ENCODE results near the gene FAM174C.
A peak's percentile ranks its signal among the peaks of the same experiment; 100 is the strongest.

FAM174C gene

GRCh38 chr19:1252221-1252820 lies 23.0 kb upstream of the FAM174C start (continued):
- TF ChIP-seq HOXC10 (CRISPR knock-in tag; IDR thresholded peaks at IDR 0.05) (no peak), ZNF10 (tag by site-specific recombination; IDR thresholded peaks at IDR 0.05) (0 out of 2 replicates have a peak, but pooled peaks have one; percentile 7), ZNF747 (tag by site-specific recombination; IDR thresholded peaks at IDR 0.05) (no peak), SCRT1 (tag by site-specific recombination; IDR thresholded peaks at IDR 0.05; ENCODE audit: borderline replicate concordance) (no peak), ZFP37 (tag by site-specific recombination; IDR thresholded peaks at IDR 0.05) (no peak), ZNF391 (tag by site-specific recombination; IDR thresholded peaks at IDR 0.05; ENCODE audit: borderline replicate concordance, low read depth) (no peak), ZBTB11 (tag by site-specific recombination; conservative IDR thresholded peaks at IDR 0.05; ENCODE audit: low read depth) (no peak), ZNF335 (tag by site-specific recombination; conservative IDR thresholded peaks at IDR 0.05) (0 out of 2 replicates have a peak, but pooled peaks have one; percentile 20), ZBTB20 (tag by site-specific recombination; IDR thresholded peaks at IDR 0.05) (peak; percentile 67; the same call in 1 of the 2 replicates), OVOL3 (tag by site-specific recombination; IDR thresholded peaks at IDR 0.05) (no peak), ZNF324 (tag by site-specific recombination; IDR thresholded peaks at IDR 0.05) (no peak), ZNF354C (tag by site-specific recombination; IDR thresholded peaks at IDR 0.05; ENCODE audit: borderline replicate concordance, low read depth) (no peak), ZBTB17 (tag by site-specific recombination; IDR thresholded peaks at IDR 0.05) (no peak), ZNF274 (IDR thresholded peaks at IDR 0.05; ENCODE audit: low read length) (no peak), ZNF274 (tag by site-specific recombination; IDR thresholded peaks at IDR 0.05; ENCODE audit: borderline replicate concordance) (no peak), ZNF76 (tag by site-specific recombination; IDR thresholded peaks at IDR 0.05; ENCODE audit: borderline replicate concordance, low read depth) (0 out of 2 replicates have a peak, but pooled peaks have one; percentile 72), ZNF350 (tag by site-specific recombination; IDR thresholded peaks at IDR 0.05) (no peak), ZNF785 (tag by site-specific recombination; IDR thresholded peaks at IDR 0.05) (no peak), ZNF621 (tag by site-specific recombination; IDR thresholded peaks at IDR 0.05) (no peak), WT1 (tag by site-specific recombination; IDR thresholded peaks at IDR 0.05) (peak; percentile 43), ZXDB (tag by site-specific recombination; IDR thresholded peaks at IDR 0.05) (peak; percentile 26; the same call in 1 of the 2 replicates), ZSCAN30 (tag by site-specific recombination; IDR thresholded peaks at IDR 0.05) (no peak), KLF1 (tag by site-specific recombination; IDR thresholded peaks at IDR 0.05) (no peak; the same call in 1 of the 2 replicates), ZNF473 (tag by site-specific recombination; IDR thresholded peaks at IDR 0.05) (no peak)
- TF ChIP-seq, protein P1, sequence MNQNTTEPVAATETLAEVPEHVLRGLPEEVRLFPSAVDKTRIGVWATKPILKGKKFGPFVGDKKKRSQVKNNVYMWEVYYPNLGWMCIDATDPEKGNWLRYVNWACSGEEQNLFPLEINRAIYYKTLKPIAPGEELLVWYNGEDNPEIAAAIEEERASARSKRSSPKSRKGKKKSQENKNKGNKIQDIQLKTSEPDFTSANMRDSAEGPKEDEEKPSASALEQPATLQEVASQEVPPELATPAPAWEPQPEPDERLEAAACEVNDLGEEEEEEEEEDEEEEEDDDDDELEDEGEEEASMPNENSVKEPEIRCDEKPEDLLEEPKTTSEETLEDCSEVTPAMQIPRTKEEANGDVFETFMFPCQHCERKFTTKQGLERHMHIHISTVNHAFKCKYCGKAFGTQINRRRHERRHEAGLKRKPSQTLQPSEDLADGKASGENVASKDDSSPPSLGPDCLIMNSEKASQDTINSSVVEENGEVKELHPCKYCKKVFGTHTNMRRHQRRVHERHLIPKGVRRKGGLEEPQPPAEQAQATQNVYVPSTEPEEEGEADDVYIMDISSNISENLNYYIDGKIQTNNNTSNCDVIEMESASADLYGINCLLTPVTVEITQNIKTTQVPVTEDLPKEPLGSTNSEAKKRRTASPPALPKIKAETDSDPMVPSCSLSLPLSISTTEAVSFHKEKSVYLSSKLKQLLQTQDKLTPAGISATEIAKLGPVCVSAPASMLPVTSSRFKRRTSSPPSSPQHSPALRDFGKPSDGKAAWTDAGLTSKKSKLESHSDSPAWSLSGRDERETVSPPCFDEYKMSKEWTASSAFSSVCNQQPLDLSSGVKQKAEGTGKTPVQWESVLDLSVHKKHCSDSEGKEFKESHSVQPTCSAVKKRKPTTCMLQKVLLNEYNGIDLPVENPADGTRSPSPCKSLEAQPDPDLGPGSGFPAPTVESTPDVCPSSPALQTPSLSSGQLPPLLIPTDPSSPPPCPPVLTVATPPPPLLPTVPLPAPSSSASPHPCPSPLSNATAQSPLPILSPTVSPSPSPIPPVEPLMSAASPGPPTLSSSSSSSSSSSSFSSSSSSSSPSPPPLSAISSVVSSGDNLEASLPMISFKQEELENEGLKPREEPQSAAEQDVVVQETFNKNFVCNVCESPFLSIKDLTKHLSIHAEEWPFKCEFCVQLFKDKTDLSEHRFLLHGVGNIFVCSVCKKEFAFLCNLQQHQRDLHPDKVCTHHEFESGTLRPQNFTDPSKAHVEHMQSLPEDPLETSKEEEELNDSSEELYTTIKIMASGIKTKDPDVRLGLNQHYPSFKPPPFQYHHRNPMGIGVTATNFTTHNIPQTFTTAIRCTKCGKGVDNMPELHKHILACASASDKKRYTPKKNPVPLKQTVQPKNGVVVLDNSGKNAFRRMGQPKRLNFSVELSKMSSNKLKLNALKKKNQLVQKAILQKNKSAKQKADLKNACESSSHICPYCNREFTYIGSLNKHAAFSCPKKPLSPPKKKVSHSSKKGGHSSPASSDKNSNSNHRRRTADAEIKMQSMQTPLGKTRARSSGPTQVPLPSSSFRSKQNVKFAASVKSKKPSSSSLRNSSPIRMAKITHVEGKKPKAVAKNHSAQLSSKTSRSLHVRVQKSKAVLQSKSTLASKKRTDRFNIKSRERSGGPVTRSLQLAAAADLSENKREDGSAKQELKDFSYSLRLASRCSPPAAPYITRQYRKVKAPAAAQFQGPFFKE (tag by site-specific recombination; IDR thresholded peaks at IDR 0.05; ENCODE audit: borderline replicate concordance) = no peak
- TF ChIP-seq, protein P2, sequence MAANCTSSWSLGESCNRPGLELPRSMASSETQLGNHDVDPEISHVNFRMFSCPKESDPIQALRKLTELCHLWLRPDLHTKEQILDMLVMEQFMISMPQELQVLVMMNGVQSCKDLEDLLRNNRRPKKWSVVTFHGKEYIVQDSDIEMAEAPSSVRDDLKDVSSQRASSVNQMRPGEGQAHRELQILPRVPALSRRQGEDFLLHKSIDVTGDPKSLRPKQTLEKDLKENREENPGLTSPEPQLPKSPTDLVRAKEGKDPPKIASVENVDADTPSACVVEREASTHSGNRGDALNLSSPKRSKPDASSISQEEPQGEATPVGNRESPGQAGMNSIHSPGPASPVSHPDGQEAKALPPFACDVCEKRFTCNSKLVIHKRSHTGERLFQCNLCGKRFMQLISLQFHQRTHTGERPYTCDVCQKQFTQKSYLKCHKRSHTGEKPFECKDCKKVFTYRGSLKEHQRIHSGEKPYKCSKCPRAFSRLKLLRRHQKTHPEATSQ (tag by site-specific recombination; IDR thresholded peaks at IDR 0.05) = peak; percentile 73; the same call in 1 of the 2 replicates
- TF ChIP-seq, protein P3, sequence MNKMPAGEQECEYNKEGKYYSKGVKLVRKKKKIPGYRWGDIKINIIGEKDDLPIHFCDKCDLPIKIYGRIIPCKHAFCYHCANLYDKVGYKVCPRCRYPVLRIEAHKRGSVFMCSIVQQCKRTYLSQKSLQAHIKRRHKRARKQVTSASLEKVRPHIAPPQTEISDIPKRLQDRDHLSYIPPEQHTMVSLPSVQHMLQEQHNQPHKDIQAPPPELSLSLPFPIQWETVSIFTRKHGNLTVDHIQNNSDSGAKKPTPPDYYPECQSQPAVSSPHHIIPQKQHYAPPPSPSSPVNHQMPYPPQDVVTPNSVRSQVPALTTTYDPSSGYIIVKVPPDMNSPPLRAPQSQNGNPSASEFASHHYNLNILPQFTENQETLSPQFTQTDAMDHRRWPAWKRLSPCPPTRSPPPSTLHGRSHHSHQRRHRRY (tag by site-specific recombination; IDR thresholded peaks at IDR 0.05) = no peak
- TF ChIP-seq, protein P4, sequence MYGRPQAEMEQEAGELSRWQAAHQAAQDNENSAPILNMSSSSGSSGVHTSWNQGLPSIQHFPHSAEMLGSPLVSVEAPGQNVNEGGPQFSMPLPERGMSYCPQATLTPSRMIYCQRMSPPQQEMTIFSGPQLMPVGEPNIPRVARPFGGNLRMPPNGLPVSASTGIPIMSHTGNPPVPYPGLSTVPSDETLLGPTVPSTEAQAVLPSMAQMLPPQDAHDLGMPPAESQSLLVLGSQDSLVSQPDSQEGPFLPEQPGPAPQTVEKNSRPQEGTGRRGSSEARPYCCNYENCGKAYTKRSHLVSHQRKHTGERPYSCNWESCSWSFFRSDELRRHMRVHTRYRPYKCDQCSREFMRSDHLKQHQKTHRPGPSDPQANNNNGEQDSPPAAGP (tag by site-specific recombination; IDR thresholded peaks at IDR 0.05) = peak; percentile 15; the same call in 1 of the 2 replicates
